ENCODE results near the gene DPP7. TPM values are rescaled to one million over a fixed set of nuclear protein-coding genes. Genes with fewer than 3 reads are reported as not detected.

The DPP7 gene
- total and polyA plus RNA-seq, 2 of the 4 experiments (the other 2 are of a cell fraction), result 14.9 to 76.4 TPM

DNA sequence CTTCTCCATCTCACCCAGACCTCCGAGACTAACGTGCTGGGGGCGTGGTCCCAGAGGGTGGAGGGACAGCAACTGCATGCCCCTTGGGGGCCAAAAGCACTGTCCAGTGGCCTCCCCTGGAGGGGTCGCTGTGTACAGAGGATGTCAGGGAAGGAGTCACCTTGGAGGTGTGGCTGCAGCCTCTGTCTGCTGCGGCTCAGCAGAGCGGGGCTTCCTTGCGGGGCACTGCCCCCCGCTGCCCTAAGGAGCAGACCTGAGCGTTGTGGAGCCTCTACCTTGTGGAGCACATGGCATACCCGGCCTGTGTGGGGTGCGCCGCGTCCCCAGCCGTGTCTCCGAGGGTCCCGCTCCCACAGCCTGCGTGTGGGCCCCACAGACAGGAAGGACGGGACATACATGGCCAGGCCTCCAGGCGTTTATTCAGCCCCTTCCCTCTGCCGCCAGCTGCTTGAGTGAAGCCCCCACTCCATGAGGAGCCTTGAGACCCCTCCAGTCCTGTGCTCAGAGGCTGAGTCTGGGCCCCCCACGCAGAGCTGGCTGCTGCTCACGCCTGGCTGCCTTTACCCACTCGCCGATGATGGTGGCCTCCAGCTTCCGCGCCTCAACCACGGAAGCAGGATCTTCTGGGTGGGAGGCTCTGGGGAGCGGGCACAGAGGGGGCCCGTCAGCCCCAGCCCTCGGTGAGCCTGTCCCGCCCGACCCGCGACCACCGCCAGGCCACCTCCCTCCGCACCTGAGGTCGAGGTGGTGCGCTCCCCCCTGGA lies 4.2 kb downstream of the DPP7 start:
- no peak for ATAC-seq (ENCODE audit: low read depth)
- H3K18ac ChIP-seq (ENCODE audit: low read depth, low read length), result no peak overlapping the region
- H4K91ac ChIP-seq (ENCODE audit: insufficient read depth, low read depth, low read length), result no peak overlapping the region
- H3K23ac ChIP-seq (ENCODE audit: low read depth, low read length), result no peak overlapping the region
- H3K4me3 ChIP-seq (ENCODE audit: insufficient read depth, low read depth, low read length), result no peak overlapping the region
- no peak overlapping the region for H2AK9ac ChIP-seq (replicated peaks; ENCODE audit: low read depth, low read length, poor library complexity)
- H3K27me3 ChIP-seq (ENCODE audit: control insufficient read depth, insufficient read depth, low read length), result no peaks in the 10 kb centered on the region
- ChIA-PET CTCF (no interaction called here), POLR2A (ENCODE audit: unreplicated experiment) (no interaction called here)
- peaks cover 6% of the 10 kb centered on the region for H3K4me1 ChIP-seq (ENCODE audit: control insufficient read depth, insufficient read depth, low read length)
- no peak overlapping the region for H3K27ac ChIP-seq (ENCODE audit: insufficient read depth, low read length)
- H3K9me3 ChIP-seq (ENCODE audit: control insufficient read depth, insufficient read depth, low read length), result no peaks in the 10 kb centered on the region
- dilution Hi-C loops (cut with HindIII; ENCODE audit: low sequenced_read_pairs, unreplicated experiment), result no loop called here
- intact Hi-C loops (cut with micrococcal nuclease), result no loop called here
- H2BK15ac ChIP-seq (ENCODE audit: low read depth, low read length), result no peak overlapping the region
- no peak overlapping the region for H3K9ac ChIP-seq (ENCODE audit: low read depth, low read length)
- no TSS peak for BruUV-seq (replicated peaks)
- no peaks in the 10 kb centered on the region for H4K20me1 ChIP-seq (ENCODE audit: insufficient read depth, low read length)
- no peak overlapping the region for H4K8ac ChIP-seq (ENCODE audit: low read depth in 2 of 2, low read length in 2 of 2)
- H3K36me3 ChIP-seq (ENCODE audit: control insufficient read depth, insufficient read depth, low read length), result peaks cover 59% of the 10 kb centered on the region
- no peaks in the 10 kb centered on the region for H3K9me1 ChIP-seq (ENCODE audit: insufficient read depth, low read length)
- no peak overlapping the region for H2BK5ac ChIP-seq (ENCODE audit: low read depth, low read length, poor library complexity, severe bottlenecking)
- no peak overlapping the region for H3K56ac ChIP-seq (ENCODE audit: extremely low read depth, insufficient read depth, low read length)
- no peak overlapping the region for H3K4ac ChIP-seq (ENCODE audit: low read depth, low read length)
- no peak for DNase-seq
- no peak overlapping the region for H2BK120ac ChIP-seq (ENCODE audit: low read depth, low read length)
- 89% methylated on average over 23 of the region's 38 CpGs; no CpG with 5 or more reads in 1 of the 2 experiments for WGBS, 2 experiments (ENCODE audit: extremely low coverage in 2 of 2, insufficient read length in 1 of 2)
- in situ Hi-C loops (cut with MboI; ENCODE audit: low sequenced_read_pairs), result no loop called here
- H2AFZ ChIP-seq (replicated peaks; ENCODE audit: low read length, poor library complexity), result no peak overlapping the region
- no peak overlapping the region for H3K4me2 ChIP-seq (ENCODE audit: low read depth, low read length)
- TF ChIP-seq CHD1 (IDR thresholded peaks at IDR 0.05; ENCODE audit: low read depth, low read length) (no peak), BHLHE40 (IDR thresholded peaks at IDR 0.05; ENCODE audit: low read depth, low read length) (no peak), NFE2L2 (IDR thresholded peaks at IDR 0.05; ENCODE audit: low read depth, low read length) (no peak), CEBPB (IDR thresholded peaks at IDR 0.05; ENCODE audit: low read depth, low read length) (no peak), MAFK (IDR thresholded peaks at IDR 0.05; ENCODE audit: low read depth, low read length) (no peak), RCOR1 (IDR thresholded peaks at IDR 0.05; ENCODE audit: insufficient replicate concordance, low read length) (no peak)
- TF ChIP-seq, protein P1, sequence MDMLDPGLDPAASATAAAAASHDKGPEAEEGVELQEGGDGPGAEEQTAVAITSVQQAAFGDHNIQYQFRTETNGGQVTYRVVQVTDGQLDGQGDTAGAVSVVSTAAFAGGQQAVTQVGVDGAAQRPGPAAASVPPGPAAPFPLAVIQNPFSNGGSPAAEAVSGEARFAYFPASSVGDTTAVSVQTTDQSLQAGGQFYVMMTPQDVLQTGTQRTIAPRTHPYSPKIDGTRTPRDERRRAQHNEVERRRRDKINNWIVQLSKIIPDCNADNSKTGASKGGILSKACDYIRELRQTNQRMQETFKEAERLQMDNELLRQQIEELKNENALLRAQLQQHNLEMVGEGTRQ (IDR thresholded peaks at IDR 0.05; ENCODE audit: low read depth, low read length), result no peak
- TF ChIP-seq, protein P2, sequence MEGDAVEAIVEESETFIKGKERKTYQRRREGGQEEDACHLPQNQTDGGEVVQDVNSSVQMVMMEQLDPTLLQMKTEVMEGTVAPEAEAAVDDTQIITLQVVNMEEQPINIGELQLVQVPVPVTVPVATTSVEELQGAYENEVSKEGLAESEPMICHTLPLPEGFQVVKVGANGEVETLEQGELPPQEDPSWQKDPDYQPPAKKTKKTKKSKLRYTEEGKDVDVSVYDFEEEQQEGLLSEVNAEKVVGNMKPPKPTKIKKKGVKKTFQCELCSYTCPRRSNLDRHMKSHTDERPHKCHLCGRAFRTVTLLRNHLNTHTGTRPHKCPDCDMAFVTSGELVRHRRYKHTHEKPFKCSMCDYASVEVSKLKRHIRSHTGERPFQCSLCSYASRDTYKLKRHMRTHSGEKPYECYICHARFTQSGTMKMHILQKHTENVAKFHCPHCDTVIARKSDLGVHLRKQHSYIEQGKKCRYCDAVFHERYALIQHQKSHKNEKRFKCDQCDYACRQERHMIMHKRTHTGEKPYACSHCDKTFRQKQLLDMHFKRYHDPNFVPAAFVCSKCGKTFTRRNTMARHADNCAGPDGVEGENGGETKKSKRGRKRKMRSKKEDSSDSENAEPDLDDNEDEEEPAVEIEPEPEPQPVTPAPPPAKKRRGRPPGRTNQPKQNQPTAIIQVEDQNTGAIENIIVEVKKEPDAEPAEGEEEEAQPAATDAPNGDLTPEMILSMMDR (conservative IDR thresholded peaks at IDR 0.05; ENCODE audit: low read depth, low read length), result no peak
- no peak overlapping the region for H4K5ac ChIP-seq (ENCODE audit: low read depth, low read length)
- no peak overlapping the region for H2AK5ac ChIP-seq (ENCODE audit: low read depth, low read length)
- 0 out of 4 replicates have a peak, but pooled peaks cover 0 to 3% of the 10 kb centered on the region in 2 experiments for H3K79me1 ChIP-seq (ENCODE audit: low read depth in 1 of 2, low read length in 2 of 2)
- H2BK20ac ChIP-seq (ENCODE audit: low read depth, low read length), result no peak overlapping the region
- H3K14ac ChIP-seq (replicated peaks; ENCODE audit: low read depth, low read length), result no peak overlapping the region

Data from IMR-90 (cell line).